Natural killer cell (primary cell): Measurements from ENCODE around the gene IGSF23. TPM values are rescaled to one million over a fixed set of nuclear protein-coding genes. Genes with fewer than 3 reads are reported as not detected.

Source experiments
- ATAC-seq, 3 donors: fragments of 150-1000 bp in 2 of 3; fragments of 200-7000 bp in 1 of 3; cut with Tn5 transposase; 1 replicate in 1 of 3; 2 replicates in 2 of 3; pipeline ENCODE4 v1.10.0; 2021; ENCODE audit warnings: mild to moderate bottlenecking in 2 of 3, moderate library complexity in 2 of 3
- DNase-seq, 2 donors: peaks; one replicate each; pipeline versions ENCODE4 v3.0.0 to v3.0.0-alpha.2; 2013 to 2021; ENCODE audit warnings: mixed read lengths in 1 of 2
- H3K27ac ChIP-seq: one replicate; pipeline ENCODE4 v1.5.1; 2013; ENCODE audit warnings: mild to moderate bottlenecking, low read length
- H3K27me3 ChIP-seq: one replicate; pipeline ENCODE4 v1.6.1; 2013; ENCODE audit warnings: low read length; ENCODE audit not compliant: control insufficient read depth, insufficient read depth
- H3K36me3 ChIP-seq: one replicate; pipeline ENCODE4 v1.6.1; 2013; ENCODE audit warnings: low read length; ENCODE audit not compliant: control insufficient read depth, insufficient read depth
- H3K4me1 ChIP-seq: one replicate; pipeline ENCODE4 v1.6.1; 2013; ENCODE audit warnings: low read length; ENCODE audit not compliant: control insufficient read depth, insufficient read depth
- H3K4me3 ChIP-seq: one replicate; pipeline ENCODE4 v1.5.1; 2013; ENCODE audit warnings: low read length
- H3K9me3 ChIP-seq: one replicate; pipeline ENCODE4 v1.6.1; 2013; ENCODE audit warnings: low read length; ENCODE audit not compliant: control insufficient read depth, insufficient read depth
- H3K27ac Mint-ChIP-seq, 2 donors: one replicate each; pipeline ENCODE4 v1.8.0; 2022; ENCODE audit warnings: mild to moderate bottlenecking in 2 of 2, mixed read lengths in 2 of 2, moderate library complexity in 1 of 2
- H3K27me3 Mint-ChIP-seq, 2 donors: one replicate each; pipeline ENCODE4 v1.8.0; 2022; ENCODE audit warnings: low read depth in 2 of 2, mixed read lengths in 2 of 2
- H3K36me3 Mint-ChIP-seq: one replicate; pipeline ENCODE4 v1.8.0; 2022; ENCODE audit warnings: mixed read lengths
- H3K4me1 Mint-ChIP-seq, 2 donors: one replicate each; pipeline ENCODE4 v1.8.0; 2022; ENCODE audit warnings: mixed read lengths in 2 of 2
- H3K4me3 Mint-ChIP-seq: one replicate; pipeline ENCODE4 v1.8.0; 2022; ENCODE audit warnings: mild to moderate bottlenecking, moderate library complexity, mixed read lengths
- H3K9me3 Mint-ChIP-seq, 2 donors: one replicate each; pipeline ENCODE4 v1.8.0; 2022; ENCODE audit warnings: mixed read lengths in 2 of 2
- WGBS: methylation state at CpG from one replicate; pipeline ENCODE4 v1.1.7; 2013; ENCODE audit warnings: missing lambda C conversion rate; ENCODE audit not compliant: insufficient coverage; 5-methylcytosine and 5-hydroxymethylcytosine counted together
- intact Hi-C: fragments of 100-400 bp; cut with micrococcal nuclease; formaldehyde crosslinking; loops from one replicate; pipeline ENCODE4 v1.14.2; 2022
- total RNA-seq, 4 donors: library from RNA; stranded (reverse); fragments of 120-200 nt in 1 of 4; gene quantifications; one replicate each; pipeline versions ENCODE4 v1.2.3 to v1.2.4, GENCODE V29; 2013 to 2022
- TF ChIP-seq, protein P1 (sequence below): fragments of 200-600 bp; IDR thresholded peaks from one replicate; pipeline ENCODE4 v1.8.0; 2022; ENCODE audit warnings: antibody characterized with exemption

IGSF23 gene
- total RNA-seq, 3 donors from 2014 or later (not counting 1 experiment from before 2014, with no cell fraction given): not detected

DNA sequence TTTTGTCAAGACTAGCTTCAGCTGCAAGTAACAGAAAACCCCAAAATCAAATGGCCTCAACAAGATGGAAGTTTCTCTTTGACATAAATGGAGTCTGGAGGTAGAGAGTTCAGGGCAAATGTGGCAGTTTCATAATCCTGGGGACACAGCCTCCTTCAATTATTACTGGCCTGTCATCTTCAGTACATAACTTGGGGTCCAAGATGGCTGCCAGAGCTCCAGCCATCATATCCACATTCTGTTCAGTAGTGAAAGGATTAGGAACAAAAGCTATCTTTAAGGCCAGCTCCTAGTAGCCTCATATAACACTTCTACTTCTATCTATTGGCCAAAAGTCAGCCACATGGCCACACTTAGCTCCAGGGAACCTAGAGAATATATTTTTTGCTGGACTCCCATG, 15.0 kb upstream of the IGSF23 start:
- no peak overlapping the region for H3K4me3 ChIP-seq
- intact Hi-C loops: no loop called here
- no peak overlapping the region for H3K27ac ChIP-seq
- TF ChIP-seq, protein P1, sequence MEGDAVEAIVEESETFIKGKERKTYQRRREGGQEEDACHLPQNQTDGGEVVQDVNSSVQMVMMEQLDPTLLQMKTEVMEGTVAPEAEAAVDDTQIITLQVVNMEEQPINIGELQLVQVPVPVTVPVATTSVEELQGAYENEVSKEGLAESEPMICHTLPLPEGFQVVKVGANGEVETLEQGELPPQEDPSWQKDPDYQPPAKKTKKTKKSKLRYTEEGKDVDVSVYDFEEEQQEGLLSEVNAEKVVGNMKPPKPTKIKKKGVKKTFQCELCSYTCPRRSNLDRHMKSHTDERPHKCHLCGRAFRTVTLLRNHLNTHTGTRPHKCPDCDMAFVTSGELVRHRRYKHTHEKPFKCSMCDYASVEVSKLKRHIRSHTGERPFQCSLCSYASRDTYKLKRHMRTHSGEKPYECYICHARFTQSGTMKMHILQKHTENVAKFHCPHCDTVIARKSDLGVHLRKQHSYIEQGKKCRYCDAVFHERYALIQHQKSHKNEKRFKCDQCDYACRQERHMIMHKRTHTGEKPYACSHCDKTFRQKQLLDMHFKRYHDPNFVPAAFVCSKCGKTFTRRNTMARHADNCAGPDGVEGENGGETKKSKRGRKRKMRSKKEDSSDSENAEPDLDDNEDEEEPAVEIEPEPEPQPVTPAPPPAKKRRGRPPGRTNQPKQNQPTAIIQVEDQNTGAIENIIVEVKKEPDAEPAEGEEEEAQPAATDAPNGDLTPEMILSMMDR: no peak
- Mint-ChIP-seq H3K27ac (no peak overlapping the region), H3K9me3 (no peaks in the 10 kb centered on the region), H3K4me1 (no peaks in the 10 kb centered on the region), H3K27me3 (peaks cover 18 to 21% of the 10 kb centered on the region in 2 donors), H3K36me3 (no peaks in the 10 kb centered on the region), H3K4me3 (no peak overlapping the region)
- no peak for DNase-seq
- no peaks in the 10 kb centered on the region for H3K36me3 ChIP-seq
- ATAC-seq: no peak
- no peaks in the 10 kb centered on the region for H3K4me1 ChIP-seq
- peaks cover 7% of the 10 kb centered on the region for H3K9me3 ChIP-seq
- no peaks in the 10 kb centered on the region for H3K27me3 ChIP-seq

DNA sequence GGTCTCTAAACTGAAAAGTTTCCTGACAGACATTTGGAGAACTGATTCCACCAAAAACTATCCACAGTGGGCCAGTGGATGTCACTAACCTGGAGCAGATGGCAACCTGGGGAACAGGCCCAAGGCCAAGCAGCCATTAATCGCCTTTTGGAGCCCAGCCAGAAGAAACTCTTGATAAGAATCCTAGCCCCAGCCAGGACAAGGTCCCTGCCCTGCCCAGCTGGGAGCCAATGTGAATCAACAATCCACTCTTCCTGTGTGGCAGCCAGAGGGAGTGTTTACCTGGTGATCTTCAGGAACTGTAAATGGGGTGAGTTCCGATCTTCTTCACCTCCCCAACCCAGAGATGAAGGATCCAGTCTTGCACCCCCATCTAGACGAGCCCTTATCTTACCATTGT, 14.5 kb upstream of the IGSF23 start:
- Histone ChIP-seq H3K9me3 (peaks cover 7% of the 10 kb centered on the region), H3K4me1 (no peaks in the 10 kb centered on the region), H3K4me3 (no peak overlapping the region), H3K36me3 (no peaks in the 10 kb centered on the region), H3K27me3 (no peaks in the 10 kb centered on the region), H3K27ac (no peak overlapping the region)
- Mint-ChIP-seq H3K4me3 (no peak overlapping the region), H3K27ac (no peak overlapping the region), H3K36me3 (no peaks in the 10 kb centered on the region), H3K4me1 (no peaks in the 10 kb centered on the region), H3K27me3 (peaks cover 18 to 21% of the 10 kb centered on the region in 2 donors), H3K9me3 (no peaks in the 10 kb centered on the region)
- no peak for DNase-seq
- ATAC-seq: no peak
- intact Hi-C loops: no loop called here
- TF ChIP-seq, protein P1: no peak
- WGBS: 90% methylated on average over 3 of the region's 3 CpGs

DNA sequence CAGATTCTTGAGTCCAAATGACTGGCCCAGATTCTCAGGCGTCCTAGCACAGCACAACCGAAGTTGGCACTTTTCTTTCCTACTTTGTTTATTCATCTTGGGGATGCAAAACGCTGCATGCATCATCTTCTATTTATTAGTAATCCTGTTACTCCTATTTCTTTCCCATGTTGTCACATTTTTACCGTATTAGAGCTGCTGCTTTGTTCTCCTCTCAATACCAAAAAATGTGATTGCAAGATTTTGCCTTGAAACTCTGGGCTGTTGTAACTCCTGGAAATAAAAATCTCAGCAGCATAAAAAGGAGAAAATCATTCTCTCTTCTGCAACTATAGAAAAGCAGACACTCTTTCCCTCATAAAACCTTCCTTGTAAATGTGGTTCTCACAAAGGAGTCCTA, 12.9 kb upstream of the IGSF23 start:
- 81% methylated on average over 4 of the region's 4 CpGs for WGBS
- H3K27me3 ChIP-seq: no peaks in the 10 kb centered on the region
- DNase-seq: no peak
- ATAC-seq: no peak
- H3K4me3 Mint-ChIP-seq: no peak overlapping the region
- peaks cover 7% of the 10 kb centered on the region for H3K9me3 ChIP-seq
- no peak overlapping the region for H3K27ac ChIP-seq
- TF ChIP-seq, protein P1: no peak
- H3K4me1 ChIP-seq: no peaks in the 10 kb centered on the region
- no peak overlapping the region for H3K27ac Mint-ChIP-seq
- H3K27me3 Mint-ChIP-seq: peaks cover 18 to 20% of the 10 kb centered on the region in 2 donors
- no peaks in the 10 kb centered on the region for H3K9me3 Mint-ChIP-seq
- no peaks in the 10 kb centered on the region for H3K36me3 ChIP-seq
- H3K4me1 Mint-ChIP-seq: peaks cover 2% of the 10 kb centered on the region in 2 donors
- no peak overlapping the region for H3K4me3 ChIP-seq
- H3K36me3 Mint-ChIP-seq: no peaks in the 10 kb centered on the region
- intact Hi-C loops: no loop called here

DNA sequence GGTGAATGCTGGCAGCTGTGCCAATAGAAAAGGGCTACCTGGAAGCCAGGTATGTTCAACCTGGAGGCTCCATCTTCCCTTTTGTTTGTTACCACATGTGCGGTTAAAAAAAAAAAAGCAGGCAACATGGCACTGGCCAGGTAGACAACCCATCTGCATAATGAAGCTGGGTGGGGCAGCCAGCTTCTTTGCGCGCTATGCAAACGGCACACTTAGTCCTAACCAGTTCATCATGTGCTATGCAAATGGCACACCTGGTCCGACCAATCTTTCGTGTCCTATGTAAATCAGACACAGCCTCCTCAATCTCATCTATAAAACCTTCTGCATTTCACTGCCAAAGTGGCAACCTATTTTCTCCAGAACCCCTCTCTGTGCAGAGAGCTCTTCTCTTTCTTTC, 11.3 kb upstream of the IGSF23 start:
- no peak overlapping the region for H3K27ac Mint-ChIP-seq
- peaks cover 10 to 14% of the 10 kb centered on the region in 2 donors for H3K4me1 Mint-ChIP-seq
- Histone ChIP-seq H3K4me3 (no peak overlapping the region), H3K27me3 (no peaks in the 10 kb centered on the region), H3K27ac (no peak overlapping the region), H3K36me3 (no peaks in the 10 kb centered on the region), H3K9me3 (peaks cover 7% of the 10 kb centered on the region), H3K4me1 (peaks cover 4% of the 10 kb centered on the region)
- WGBS: 84% methylated on average over 6 of the region's 6 CpGs
- ATAC-seq: no peak
- intact Hi-C loops: no loop called here
- no peak overlapping the region for H3K4me3 Mint-ChIP-seq
- peaks cover 0 to under 1% of the 10 kb centered on the region in 2 donors for H3K9me3 Mint-ChIP-seq
- peaks cover 9 to 13% of the 10 kb centered on the region in 2 donors for H3K27me3 Mint-ChIP-seq
- DNase-seq: no peak
- H3K36me3 Mint-ChIP-seq: no peaks in the 10 kb centered on the region
- TF ChIP-seq, protein P1: no peak
